Left lung (tissue), 10 donors: ENCODE measurements around the gene PLXNA2. TPM values are rescaled to one million over a fixed set of nuclear protein-coding genes. Genes with fewer than 3 reads are reported as not detected.

ENCODE experiments used
- ATAC-seq: fragments of 200-7000 bp; cut with Tn5 transposase; one replicate; pipeline ENCODE4 v1.9.1; 2020; ENCODE audit warnings: moderate library complexity
- DNase-seq, 4 donors: peaks; one replicate each; pipeline ENCODE4 v3.0.0-alpha.2; 2013 to 2020
- H3K27ac ChIP-seq, 2 donors: fragments of 200-600 bp; sonication (generic) in 1 of 2; one replicate each; pipeline versions ENCODE4 v1.5.0 to v1.8.0; 2020 to 2021
- H3K27me3 ChIP-seq, 2 donors: fragments of 200-600 bp; sonication (generic) in 1 of 2; one replicate each; pipeline versions ENCODE4 v1.5.0 to v1.8.0; 2020 to 2021
- H3K36me3 ChIP-seq, 2 donors: fragments of 200-600 bp; sonication (generic) in 1 of 2; one replicate each; pipeline versions ENCODE4 v1.5.0 to v1.8.0; 2020 to 2021
- H3K4me1 ChIP-seq, 2 donors: fragments of 200-600 bp; one replicate each; pipeline ENCODE4 v1.8.0; 2021
- H3K4me3 ChIP-seq, 2 donors: fragments of 200-600 bp; sonication (generic) in 1 of 2; one replicate each; pipeline versions ENCODE4 v1.5.0 to v1.8.0; 2020 to 2021; ENCODE audit warnings: mild to moderate bottlenecking in 1 of 2
- H3K9me3 ChIP-seq, 2 donors: fragments of 200-600 bp; sonication (generic) in 1 of 2; one replicate each; pipeline versions ENCODE4 v1.5.0 to v1.8.0; 2020 to 2021
- intact Hi-C, 2 donors: fragments of 100-400 bp; cut with DNase I; formaldehyde crosslinking; loops; one replicate each; pipeline versions ENCODE4 v1.11.2 to v1.14.2; 2022
- polyA plus RNA-seq, 6 donors: library from polyadenylated mRNA; unstranded; fragments of 120-200 nt; gene quantifications; one replicate each; pipeline ENCODE4 v1.2.1, GENCODE V29; 2013; ENCODE audit not compliant: insufficient read length in 6 of 6
- total RNA-seq, 2 donors: library from RNA; stranded (reverse); fragmentation: NEBNext Ultra II Directional; extraction: Animal tissue kit (Norgen Biotek cat#: 25700); gene quantifications; one replicate each; pipeline ENCODE4 v1.2.1, GENCODE V29; 2021
- TF ChIP-seq, protein P1 (sequence below), 2 donors: fragments of 200-600 bp; sonication (generic) in 1 of 2; IDR thresholded peaks; one replicate each; pipeline versions ENCODE4 v1.5.0 to v1.8.0; 2021; ENCODE audit warnings: antibody characterized with exemption in 2 of 2
- donor health status: DM: no; HTN: yes; CAD: no.
- donor health status: DM: no; HTN: no; CAD: no.

The PLXNA2 gene
- total and polyA plus RNA-seq, 8 donors = 21.4 to 92.8 (median 34.0) TPM

DNA sequence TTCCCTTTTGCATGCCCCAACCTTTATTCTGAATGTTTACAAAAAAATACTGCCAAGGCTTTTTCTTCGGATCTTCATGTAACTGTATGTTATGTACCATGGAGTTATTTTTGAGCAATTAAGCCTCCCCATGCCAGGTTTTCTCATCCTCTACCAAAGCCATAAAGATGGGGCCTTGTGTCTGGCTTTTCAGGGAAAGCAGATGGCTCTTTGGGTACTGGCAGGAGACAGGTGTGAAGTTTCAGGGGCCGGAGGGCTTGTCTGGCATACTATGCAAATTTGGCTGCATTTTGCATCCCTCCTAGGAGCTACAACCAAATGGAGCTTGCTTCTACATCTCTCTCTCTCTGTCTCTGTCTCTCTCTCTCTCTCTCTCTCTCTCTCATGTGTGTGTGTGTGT, 28.1 kb upstream of the PLXNA2 start:
- DNase-seq (no peak), ATAC-seq (no peak)
- no peaks in the 10 kb centered on the region for H3K9me3 ChIP-seq
- TF ChIP-seq, protein P1, sequence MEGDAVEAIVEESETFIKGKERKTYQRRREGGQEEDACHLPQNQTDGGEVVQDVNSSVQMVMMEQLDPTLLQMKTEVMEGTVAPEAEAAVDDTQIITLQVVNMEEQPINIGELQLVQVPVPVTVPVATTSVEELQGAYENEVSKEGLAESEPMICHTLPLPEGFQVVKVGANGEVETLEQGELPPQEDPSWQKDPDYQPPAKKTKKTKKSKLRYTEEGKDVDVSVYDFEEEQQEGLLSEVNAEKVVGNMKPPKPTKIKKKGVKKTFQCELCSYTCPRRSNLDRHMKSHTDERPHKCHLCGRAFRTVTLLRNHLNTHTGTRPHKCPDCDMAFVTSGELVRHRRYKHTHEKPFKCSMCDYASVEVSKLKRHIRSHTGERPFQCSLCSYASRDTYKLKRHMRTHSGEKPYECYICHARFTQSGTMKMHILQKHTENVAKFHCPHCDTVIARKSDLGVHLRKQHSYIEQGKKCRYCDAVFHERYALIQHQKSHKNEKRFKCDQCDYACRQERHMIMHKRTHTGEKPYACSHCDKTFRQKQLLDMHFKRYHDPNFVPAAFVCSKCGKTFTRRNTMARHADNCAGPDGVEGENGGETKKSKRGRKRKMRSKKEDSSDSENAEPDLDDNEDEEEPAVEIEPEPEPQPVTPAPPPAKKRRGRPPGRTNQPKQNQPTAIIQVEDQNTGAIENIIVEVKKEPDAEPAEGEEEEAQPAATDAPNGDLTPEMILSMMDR (IDR thresholded peaks at IDR 0.05) = no peak
- no peaks in the 10 kb centered on the region for H3K4me1 ChIP-seq
- no peak overlapping the region for H3K27ac ChIP-seq
- H3K36me3 ChIP-seq = no peaks in the 10 kb centered on the region
- no peak overlapping the region for H3K4me3 ChIP-seq
- peaks cover 8 to 39% of the 10 kb centered on the region in 2 donors for H3K27me3 ChIP-seq
- intact Hi-C loops = no loop called here

DNA sequence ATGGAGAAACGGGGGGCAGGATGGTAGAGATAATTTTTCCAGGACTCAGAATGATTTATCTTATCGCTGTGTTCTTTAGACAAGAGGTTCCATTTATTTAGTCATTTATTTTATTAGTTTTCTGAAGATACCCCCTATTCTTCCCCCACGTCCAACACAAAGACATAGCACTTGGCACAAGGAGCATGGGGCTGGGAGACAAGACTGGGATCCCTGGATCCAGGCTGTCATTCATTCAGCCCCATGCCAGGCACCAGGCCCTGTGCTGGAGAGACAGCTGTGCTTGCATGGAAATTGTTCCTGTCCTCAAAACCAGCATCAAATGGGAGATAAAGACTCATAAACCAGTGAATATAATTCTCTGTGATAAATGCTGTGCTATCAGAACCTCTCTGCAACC, 27.1 kb upstream of the PLXNA2 start:
- ATAC-seq (no peak), DNase-seq (no peak)
- Histone ChIP-seq H3K9me3 (no peaks in the 10 kb centered on the region), H3K4me1 (no peaks in the 10 kb centered on the region), H3K27ac (no peak overlapping the region), H3K36me3 (no peaks in the 10 kb centered on the region), H3K27me3 (peaks cover 8 to 43% of the 10 kb centered on the region in 2 donors), H3K4me3 (no peak overlapping the region)
- TF ChIP-seq, protein P1 (IDR thresholded peaks at IDR 0.05) = no peak
- intact Hi-C loops = no loop called here

GRCh38 chr1:208270651-208271141, 26.5 kb upstream of the PLXNA2 start:
- TF ChIP-seq, protein P1 (IDR thresholded peaks at IDR 0.05) = no peak
- Histone ChIP-seq H3K36me3 (no peaks in the 10 kb centered on the region), H3K27ac (no peak overlapping the region), H3K4me3 (no peak overlapping the region), H3K9me3 (no peaks in the 10 kb centered on the region), H3K27me3 (peaks cover 8 to 47% of the 10 kb centered on the region in 2 donors), H3K4me1 (no peaks in the 10 kb centered on the region)
- no peak for DNase-seq
- no peak for ATAC-seq
- intact Hi-C loops = no loop called here

- Histone ChIP-seq H3K27ac (no peak overlapping the region), H3K36me3 (no peaks in the 10 kb centered on the region), H3K4me1 (no peaks in the 10 kb centered on the region), H3K27me3 (peaks cover 8 to 47% of the 10 kb centered on the region in 2 donors), H3K9me3 (no peaks in the 10 kb centered on the region), H3K4me3 (no peak overlapping the region)
- ATAC-seq (no peak), DNase-seq (no peak)
- TF ChIP-seq, protein P1 (IDR thresholded peaks at IDR 0.05) = no peak
- intact Hi-C loops = no loop called here
Observed at GRCh38 chr1:208269338-208269666, 25.1 kb upstream of the PLXNA2 start.

- Histone ChIP-seq H3K27ac (no peak overlapping the region), H3K4me3 (no peak overlapping the region), H3K9me3 (no peaks in the 10 kb centered on the region), H3K27me3 (peaks cover 8 to 47% of the 10 kb centered on the region in 2 donors), H3K36me3 (no peaks in the 10 kb centered on the region), H3K4me1 (no peaks in the 10 kb centered on the region)
- ATAC-seq (no peak), DNase-seq (no peak)
- intact Hi-C loops = no loop called here
- TF ChIP-seq, protein P1 (IDR thresholded peaks at IDR 0.05) = no peak
Observed at GRCh38 chr1:208268541-208269337, 24.6 kb upstream of the PLXNA2 start.
